Mononuclear cell (primary cell): ENCODE measurements around the gene ZNF19. TPM values are rescaled to one million over a fixed set of nuclear protein-coding genes. Genes with fewer than 3 reads are reported as not detected.

Experiments used
- H3K27me3 ChIP-seq: 2 replicates; pipeline ENCODE4 v1.6.0; 2011; ENCODE audit warnings: low read length, control low read depth; ENCODE audit not compliant: insufficient read depth
- H3K4me1 ChIP-seq: 2 replicates; pipeline ENCODE4 v1.5.1; 2011; ENCODE audit warnings: mild to moderate bottlenecking, low read length, control low read depth; ENCODE audit not compliant: insufficient read depth
- H3K4me3 ChIP-seq: 2 replicates; pipeline ENCODE4 v1.5.1; 2011; ENCODE audit warnings: mild to moderate bottlenecking, low read length, moderate library complexity
- H3K9me3 ChIP-seq: 2 replicates; pipeline ENCODE4 v1.5.1; 2011; ENCODE audit warnings: low read depth, mild to moderate bottlenecking, control low read depth, low read length
- total RNA-seq: library from RNA; depleted of rRNA; stranded (reverse); fragments of >200 nt; gene quantifications from one replicate; pipeline ENCODE4 v1.2.3, GENCODE V29; 2012

ZNF19 gene
- total RNA-seq, 1 donor = 2.6 TPM

GRCh38 chr16:71472931-71473330 is 16.2 kb downstream of the ZNF19 start:
- no peaks in the 10 kb centered on the region for H3K4me1 ChIP-seq
- no peaks in the 10 kb centered on the region for H3K9me3 ChIP-seq
- no peaks in the 10 kb centered on the region for H3K27me3 ChIP-seq
- H3K4me3 ChIP-seq = no peak overlapping the region

GRCh38 chr16:71472051-71472450 is 17.1 kb downstream of the ZNF19 start:
- H3K9me3 ChIP-seq = no peaks in the 10 kb centered on the region
- no peaks in the 10 kb centered on the region for H3K4me1 ChIP-seq
- H3K4me3 ChIP-seq = no peak overlapping the region
- no peaks in the 10 kb centered on the region for H3K27me3 ChIP-seq

GRCh38 chr16:71467810-71468209 is 21.3 kb downstream of the ZNF19 start:
- Histone ChIP-seq H3K4me3 (no peak overlapping the region), H3K9me3 (no peaks in the 10 kb centered on the region), H3K27me3 (no peaks in the 10 kb centered on the region), H3K4me1 (no peaks in the 10 kb centered on the region)

DNA sequence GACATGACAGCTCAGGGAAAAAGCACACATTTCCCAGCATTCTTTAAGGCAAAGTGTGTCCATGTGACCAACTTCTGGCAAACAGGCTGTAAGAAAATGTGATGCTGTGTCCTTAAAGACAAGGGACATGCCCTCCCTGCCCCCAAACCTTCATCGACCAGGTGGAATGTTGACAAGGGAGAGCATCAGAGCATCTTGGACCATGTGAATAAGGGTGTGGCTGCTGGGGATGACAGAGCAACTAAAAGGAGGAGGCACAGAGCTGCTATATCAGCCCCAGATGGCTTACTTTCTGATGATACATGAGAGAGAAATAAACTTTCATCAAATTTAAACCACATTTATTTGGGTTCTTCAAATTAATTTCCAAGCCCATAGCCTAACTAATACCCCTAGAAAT is 24.9 kb downstream of the ZNF19 start:
- H3K4me3 ChIP-seq = no peak overlapping the region
- no peaks in the 10 kb centered on the region for H3K27me3 ChIP-seq
- H3K4me1 ChIP-seq = peaks cover 9% of the 10 kb centered on the region
- H3K9me3 ChIP-seq = no peaks in the 10 kb centered on the region

- peaks cover 9% of the 10 kb centered on the region for H3K4me1 ChIP-seq
- H3K27me3 ChIP-seq = no peaks in the 10 kb centered on the region
- H3K9me3 ChIP-seq = no peaks in the 10 kb centered on the region
- peak within 1 kb of the TSS; percentile 66 for H3K4me3 ChIP-seq
These were observed 27.2 kb downstream of the ZNF19 start, which contains the start of gene ZNF23 for GRCh38 chr16:71461686-71462648. Gene ZNF23 (minus strand): TSS chr16:71462247. CDS start chr16:71456796, 5,451 bp downstream.

DNA sequence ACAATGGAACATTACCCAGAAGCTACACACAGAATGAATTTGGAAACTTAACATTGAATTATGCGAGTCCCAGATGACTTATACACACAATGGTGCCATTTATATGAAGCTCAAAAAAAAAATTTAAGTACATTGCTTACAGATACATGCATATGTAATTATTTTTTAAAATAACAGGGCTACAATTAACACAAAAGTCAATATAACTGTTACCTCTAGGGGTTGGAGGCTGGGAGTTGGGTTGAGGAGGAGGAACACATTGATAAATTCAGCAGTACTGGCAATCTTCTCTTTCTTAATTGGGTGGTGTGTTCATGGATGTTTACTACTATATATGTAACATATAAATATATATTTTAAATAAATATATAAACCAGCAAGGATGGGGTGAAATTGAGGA is 28.2 kb downstream of the ZNF19 start:
- Histone ChIP-seq H3K4me1 (peaks cover 9% of the 10 kb centered on the region), H3K9me3 (no peaks in the 10 kb centered on the region), H3K27me3 (no peaks in the 10 kb centered on the region), H3K4me3 (no peak overlapping the region)

- no peaks in the 10 kb centered on the region for H3K27me3 ChIP-seq
These were observed 28.9 kb downstream of the ZNF19 start for GRCh38 chr16:71460236-71460635.

GRCh38 chr16:71459510-71459909 is 29.6 kb downstream of the ZNF19 start:
- no peaks in the 10 kb centered on the region for H3K27me3 ChIP-seq
- H3K4me1 ChIP-seq = peaks cover 9% of the 10 kb centered on the region
- no peaks in the 10 kb centered on the region for H3K9me3 ChIP-seq
- H3K4me3 ChIP-seq = no peak overlapping the region

More at GRCh38 chr16:71460236-71460635, 28.9 kb downstream of the ZNF19 start:
- Histone ChIP-seq H3K9me3 (no peaks in the 10 kb centered on the region), H3K4me3 (no peak overlapping the region), H3K4me1 (peaks cover 9% of the 10 kb centered on the region)

DNA sequence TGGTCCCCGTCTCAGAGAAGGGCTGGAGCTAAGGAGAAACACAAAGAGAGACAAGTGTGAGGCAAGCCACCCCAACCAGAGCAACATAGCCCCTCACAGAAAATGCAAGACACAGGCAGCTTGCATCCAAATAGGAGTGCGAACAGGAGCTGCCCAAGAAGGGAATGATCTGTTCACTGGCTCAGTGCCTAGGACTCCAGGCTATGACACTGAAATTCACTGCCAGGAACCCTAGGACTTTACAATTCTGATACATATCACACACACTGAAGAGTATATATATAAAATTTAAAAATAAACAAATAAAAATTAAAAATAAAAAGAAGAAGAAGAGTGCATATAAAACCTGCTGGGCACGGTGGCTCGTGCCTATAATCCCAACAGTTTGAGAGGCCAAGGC is 32.3 kb downstream of the ZNF19 start:
- H3K27me3 ChIP-seq = no peaks in the 10 kb centered on the region
- H3K9me3 ChIP-seq = no peaks in the 10 kb centered on the region
- H3K4me3 ChIP-seq = no peak overlapping the region
- H3K4me1 ChIP-seq = peaks cover 6% of the 10 kb centered on the region

GRCh38 chr16:71453036-71453435 is 36.1 kb downstream of the ZNF19 start:
- Histone ChIP-seq H3K27me3 (no peaks in the 10 kb centered on the region), H3K9me3 (peaks cover 30% of the 10 kb centered on the region), H3K4me1 (no peaks in the 10 kb centered on the region), H3K4me3 (no peak overlapping the region)

- peaks cover 53% of the 10 kb centered on the region for H3K9me3 ChIP-seq
These were observed 40.1 kb downstream of the ZNF19 start for GRCh38 chr16:71449020-71449419.

DNA sequence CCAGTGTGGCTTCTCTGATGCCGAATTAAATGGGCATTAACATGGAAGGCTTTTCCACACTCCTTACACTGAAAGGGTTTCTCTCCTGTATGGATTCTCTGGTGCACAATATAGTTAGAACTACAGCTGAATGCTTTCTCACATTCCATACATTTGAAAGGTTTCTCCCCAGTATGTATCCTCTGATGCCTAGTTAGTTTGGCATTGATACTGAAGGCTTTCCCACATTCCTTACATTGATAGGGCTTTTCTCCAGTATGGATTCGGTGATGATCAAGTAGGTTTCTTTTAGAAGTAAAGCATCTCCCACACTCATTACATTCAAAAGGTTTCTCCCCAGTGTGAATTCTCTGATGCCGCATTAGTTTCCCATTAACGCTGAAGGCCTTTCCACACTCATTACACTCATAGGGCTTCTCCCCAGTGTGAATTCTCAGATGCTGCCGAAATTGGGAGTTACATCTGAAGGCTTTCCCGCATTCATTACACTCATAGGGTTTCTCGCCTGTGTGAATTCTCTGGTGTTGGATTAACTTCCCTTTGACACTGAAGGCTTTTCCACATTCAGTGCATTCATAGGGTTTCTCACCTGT is 40.8 kb downstream of the ZNF19 start:
- no peak overlapping the region for H3K4me3 ChIP-seq
- peaks cover 53% of the 10 kb centered on the region for H3K9me3 ChIP-seq
- no peaks in the 10 kb centered on the region for H3K27me3 ChIP-seq
- H3K4me1 ChIP-seq = no peaks in the 10 kb centered on the region

More at GRCh38 chr16:71449020-71449419, 40.1 kb downstream of the ZNF19 start:
- Histone ChIP-seq H3K4me1 (no peaks in the 10 kb centered on the region), H3K27me3 (no peaks in the 10 kb centered on the region), H3K4me3 (no peak overlapping the region)

DNA sequence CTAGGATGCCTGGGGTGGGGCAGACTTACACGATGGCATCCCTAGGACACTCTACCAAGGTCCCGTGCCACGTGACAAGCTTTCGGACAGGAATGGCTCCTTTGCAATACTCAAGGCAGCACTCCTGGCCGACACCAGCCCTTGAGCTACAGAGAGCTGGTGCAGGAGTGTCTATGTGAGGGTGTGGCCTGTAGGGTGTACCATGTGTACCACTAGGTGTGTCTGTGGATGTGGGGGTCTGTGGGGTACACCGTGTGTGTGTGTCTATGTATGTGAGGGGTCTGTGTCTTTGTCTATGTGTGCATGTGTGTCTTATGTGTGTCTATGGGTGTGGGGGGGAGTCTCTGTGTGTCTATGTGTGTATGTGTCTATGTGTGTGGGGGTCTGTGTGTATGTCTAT is 45.4 kb downstream of the ZNF19 start:
- Histone ChIP-seq H3K4me3 (no peak overlapping the region), H3K9me3 (peaks cover 29% of the 10 kb centered on the region), H3K27me3 (no peaks in the 10 kb centered on the region), H3K4me1 (no peaks in the 10 kb centered on the region)

DNA sequence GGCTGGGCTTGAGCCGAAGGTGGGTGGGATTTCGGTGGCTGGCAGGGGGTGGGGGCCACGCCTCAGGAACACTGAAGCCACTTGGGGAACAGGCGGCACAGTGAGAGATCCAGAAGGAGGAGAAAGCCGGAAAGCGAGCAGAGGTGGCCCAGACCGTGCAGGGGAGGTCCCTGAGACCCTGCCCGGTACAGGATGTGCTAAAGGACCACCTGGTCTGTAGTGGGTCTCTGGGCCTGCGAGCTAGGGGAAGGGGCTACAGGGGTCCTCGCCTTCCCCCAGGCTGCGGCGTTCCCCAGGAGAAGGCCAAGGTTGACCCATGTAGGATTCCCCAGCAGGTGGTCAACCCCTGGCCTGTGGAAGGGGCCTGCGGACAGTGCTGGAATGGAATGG is 47.1 kb downstream of the ZNF19 start, which contains the start of gene TLE7:
TLE7 (minus strand) TSS at position 4 of the 390 bp plus-strand sequence. CDS start 8,730 bp downstream, outside the sequence.
- Histone ChIP-seq H3K9me3 (peaks cover 13% of the 10 kb centered on the region), H3K27me3 (no peaks in the 10 kb centered on the region), H3K4me3 (no peak within 1 kb of the TSS), H3K4me1 (no peaks in the 10 kb centered on the region)

GRCh38 chr16:71441348-71442050 is 47.6 kb downstream of the ZNF19 start:
- Histone ChIP-seq H3K27me3 (no peaks in the 10 kb centered on the region), H3K4me3 (no peak overlapping the region), H3K9me3 (peaks cover 7% of the 10 kb centered on the region), H3K4me1 (no peaks in the 10 kb centered on the region)
